Measurements from ENCODE around the gene NRXN3.

DNA sequence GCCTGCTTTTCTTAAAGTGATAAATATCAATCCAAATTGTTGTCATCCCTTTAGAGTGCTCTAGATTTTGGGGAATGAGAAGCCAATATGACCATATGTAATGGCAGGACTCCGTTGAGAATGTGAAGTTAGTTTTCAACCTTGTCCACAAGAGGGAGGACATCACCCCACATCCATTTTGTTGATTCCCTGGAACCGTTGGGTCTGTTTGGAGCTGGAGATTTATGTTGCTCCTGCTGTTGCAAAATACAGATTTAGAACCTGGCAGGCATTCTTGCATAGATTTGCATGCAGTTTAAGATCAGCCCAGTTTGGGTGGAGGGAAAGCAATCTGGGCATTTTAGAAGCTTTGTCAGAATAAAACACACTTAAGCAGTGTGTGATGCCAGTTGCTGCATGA, 620.1 kb downstream of the NRXN3 start:
- TF ChIP-seq GATA2 (IDR thresholded peaks at IDR 0.05; ENCODE audit: low read depth, low read length) (no peak), GATA3 (IDR thresholded peaks at IDR 0.05; ENCODE audit: low read depth, low read length) (no peak)

All from SH-SY5Y (cell line).